Measurements from ENCODE around the gene SPATA2L. TPM values are rescaled to one million over a fixed set of nuclear protein-coding genes. Genes with fewer than 3 reads are reported as not detected.

SPATA2L gene
- total and polyA plus RNA-seq, 2 of the 13 experiments (the other 11 are each of a cell fraction or from before 2014, with no cell fraction given): 9.1 to 20.7 TPM

- peak; percentile 49; the same call in 1 of the 2 replicates for TF ChIP-seq RXRB (CRISPR knock-in tag; IDR thresholded peaks at IDR 0.05; ENCODE audit: borderline replicate concordance)
- no peak for TF ChIP-seq ZBTB2 (CRISPR knock-in tag; IDR thresholded peaks at IDR 0.05; ENCODE audit: low read depth)
- TF ChIP-seq ZNF646 (CRISPR knock-in tag; IDR thresholded peaks at IDR 0.05): no peak
- TF ChIP-seq PHF20 (CRISPR knock-in tag; IDR thresholded peaks at IDR 0.05): no peak
- peak; percentile 65; the same call in 1 of the 2 replicates for TF ChIP-seq THRA (CRISPR knock-in tag; IDR thresholded peaks at IDR 0.05; ENCODE audit: borderline replicate concordance)
- no peak for TF ChIP-seq IRF9 (CRISPR knock-in tag; IDR thresholded peaks at IDR 0.05; ENCODE audit: borderline replicate concordance)
- no peak for TF ChIP-seq ZBTB34 (CRISPR knock-in tag; IDR thresholded peaks at IDR 0.05)
- TF ChIP-seq DRAP1 (CRISPR knock-in tag; IDR thresholded peaks at IDR 0.05): no peak
- 0 out of 2 replicates have a peak, but pooled peaks have one; percentile 19 for TF ChIP-seq RNF219 (CRISPR knock-in tag; IDR thresholded peaks at IDR 0.05)
- TF ChIP-seq CENPBD1 (CRISPR knock-in tag; IDR thresholded peaks at IDR 0.05; ENCODE audit: borderline replicate concordance, low read depth): no peak
- 0 out of 2 replicates have a peak, but pooled peaks have one; percentile 8 for TF ChIP-seq EEA1 (CRISPR knock-in tag; IDR thresholded peaks at IDR 0.05; ENCODE audit: borderline replicate concordance)
- TF ChIP-seq ZNF543 (CRISPR knock-in tag; IDR thresholded peaks at IDR 0.05): no peak
- TF ChIP-seq ZNF672 (CRISPR knock-in tag; IDR thresholded peaks at IDR 0.05): no peak
These were observed 13.1 kb downstream of the SPATA2L start (continued) for GRCh38 chr16:89688395-89688794.
